Motor neuron (in vitro differentiated cells): Measurements from ENCODE around the gene GRM1. TPM values are rescaled to one million over a fixed set of nuclear protein-coding genes. Genes with fewer than 3 reads are reported as not detected.

Experiments used
- ATAC-seq, 8 experiments: fragments of 200-7000 bp; cut with Tn5 transposase; replicated peaks in 6 of 8; 2 replicates each; pipeline ENCODE4 v1.8.0; 2021; ENCODE audit warnings: mild to moderate bottlenecking in 8 of 8, moderate library complexity in 8 of 8
- H3K27ac ChIP-seq, 2 donors: fragments of 250-450 bp; sonication (Bioruptor Pico); 2 replicates each; pipeline ENCODE4 v1.9.0; 2021; ENCODE audit warnings: antibody characterized with exemption in 2 of 2, mild to moderate bottlenecking in 2 of 2, moderate library complexity in 1 of 2
- H3K4me1 ChIP-seq, 2 donors: fragments of 250-450 bp; sonication (Bioruptor Pico); replicated peaks in 1 of 2; 2 replicates each; pipeline ENCODE4 v1.6.1; 2021; ENCODE audit warnings: antibody characterized with exemption in 2 of 2, mild to moderate bottlenecking in 2 of 2, moderate library complexity in 1 of 2
- H3K4me3 ChIP-seq, 5 donors: fragments of 250-450 bp; sonication (Bioruptor Pico); 2 replicates each; pipeline ENCODE4 v1.9.0; 2021; ENCODE audit warnings: antibody characterized with exemption in 5 of 5, mild to moderate bottlenecking in 5 of 5, moderate library complexity in 4 of 5
- WGBS, 10 experiments: fragments of 450-650 bp; shearing (Covaris generic); methylation state at CpG; one replicate each; pipeline ENCODE4 v1.0.0; 2022; 5-methylcytosine and 5-hydroxymethylcytosine counted together
- in situ Hi-C, 9 experiments: fragments of 400-800 bp; cut with MboI; loops; one replicate each; pipeline ENCODE4 v1.15.0; 2021; ENCODE audit warnings: low sequenced_read_pairs in 9 of 9, low pct_unique_long_range_greater_than_20kb in 2 of 9; ENCODE audit not compliant: unreplicated experiment in 9 of 9
- total RNA-seq, 8 experiments: library from RNA; unstranded; fragments of 300-600 nt; gene quantifications; 2 replicates each; pipeline versions ENCODE4 v1.2.3 to v1.2.4, GENCODE V29; 2022

Gene GRM1
- total RNA-seq, 8 experiments from 2014 or later: 0.18 to 1.00 (median 0.45) TPM

DNA sequence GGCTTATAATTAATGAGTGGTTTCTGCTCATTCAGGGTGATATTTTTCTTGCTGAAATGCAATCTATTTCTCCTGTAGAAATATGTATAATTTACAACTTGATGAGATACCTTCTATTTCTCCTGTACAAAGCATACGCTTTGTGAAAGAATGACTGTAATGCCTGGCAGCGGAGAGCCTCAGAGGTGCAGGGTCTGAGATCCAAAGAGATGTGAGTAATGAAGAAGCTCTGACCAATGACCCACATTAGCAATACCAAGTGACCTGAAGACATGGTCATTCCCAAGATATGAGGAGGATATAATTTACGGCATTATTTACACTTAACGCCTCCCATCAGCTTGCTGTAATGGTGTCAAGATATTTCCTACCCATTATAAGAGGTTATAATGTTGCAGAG, 416.4 kb downstream of the GRM1 start:
- Histone ChIP-seq H3K4me3 (no peak overlapping the region), H3K27ac (no peak overlapping the region), H3K4me1 (peaks cover 0 to 4% of the 10 kb centered on the region in 2 donors)
- peak in 4 of 8 experiments; percentile 49 to 69 (median 64) for ATAC-seq
- in situ Hi-C loops: no loop called here
- 62 to 100% (median 89%) methylated on average over 1 to 4 of the region's 4 CpGs; no CpG with 5 or more reads in 1 of the 10 experiments for WGBS, 10 experiments

DNA sequence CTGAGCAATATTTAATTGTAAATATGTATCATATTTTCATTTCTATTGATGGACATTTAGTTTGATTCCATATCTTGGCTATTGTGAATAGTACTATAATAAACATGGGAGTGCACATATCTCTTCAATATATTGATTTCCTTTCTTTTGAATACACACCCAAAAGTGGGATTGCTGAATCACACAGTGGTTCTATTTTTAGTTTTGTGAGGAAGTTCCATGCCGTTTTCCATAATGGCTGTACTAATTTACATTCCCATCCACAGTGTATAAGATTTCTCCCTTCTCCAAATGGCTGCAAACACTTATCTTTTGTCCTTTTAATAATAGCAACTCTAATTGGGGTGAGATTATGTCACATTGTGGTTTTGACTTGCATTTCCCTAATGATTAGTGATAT, 428.0 kb downstream of the GRM1 start:
- no peak overlapping the region for H3K27ac ChIP-seq
- peak in 2 of 8 experiments; percentile 65 to 66 for ATAC-seq
- H3K4me1 ChIP-seq: no peaks in the 10 kb centered on the region
- H3K4me3 ChIP-seq: no peak overlapping the region
- in situ Hi-C loops: no loop called here
- 0 to 100% (median 65%) methylated on average over 1 of the region's 1 CpG; no CpG with 5 or more reads in 2 of the 10 experiments for WGBS, 10 experiments

DNA sequence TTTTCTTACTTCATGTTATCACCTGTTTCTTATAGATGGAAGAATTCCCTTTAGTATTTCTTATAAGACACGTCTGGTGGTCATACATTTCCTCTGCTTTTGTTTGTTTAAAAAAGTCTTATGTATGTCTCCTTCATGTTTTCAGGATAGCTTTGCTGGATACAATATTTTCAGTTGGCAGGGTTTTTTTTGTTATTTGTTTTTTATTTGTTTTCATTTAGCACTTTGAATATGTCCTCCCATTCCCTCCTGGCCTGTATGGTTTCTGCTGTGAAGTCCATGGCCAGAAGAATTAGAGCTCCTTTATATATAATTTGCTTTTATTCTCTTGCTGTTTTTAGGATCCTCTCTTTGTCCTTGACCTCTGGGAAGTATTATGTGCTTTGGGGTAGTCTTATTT, 432.1 kb downstream of the GRM1 start:
- Histone ChIP-seq H3K4me1 (no peaks in the 10 kb centered on the region), H3K4me3 (no peak overlapping the region), H3K27ac (no peak overlapping the region)
- ATAC-seq: no peak
- in situ Hi-C loops: no loop called here
- WGBS, 10 experiments: 0 to 80% (median 36%) methylated on average over 1 of the region's 1 CpG; no CpG with 5 or more reads in 2 of the 10 experiments

DNA sequence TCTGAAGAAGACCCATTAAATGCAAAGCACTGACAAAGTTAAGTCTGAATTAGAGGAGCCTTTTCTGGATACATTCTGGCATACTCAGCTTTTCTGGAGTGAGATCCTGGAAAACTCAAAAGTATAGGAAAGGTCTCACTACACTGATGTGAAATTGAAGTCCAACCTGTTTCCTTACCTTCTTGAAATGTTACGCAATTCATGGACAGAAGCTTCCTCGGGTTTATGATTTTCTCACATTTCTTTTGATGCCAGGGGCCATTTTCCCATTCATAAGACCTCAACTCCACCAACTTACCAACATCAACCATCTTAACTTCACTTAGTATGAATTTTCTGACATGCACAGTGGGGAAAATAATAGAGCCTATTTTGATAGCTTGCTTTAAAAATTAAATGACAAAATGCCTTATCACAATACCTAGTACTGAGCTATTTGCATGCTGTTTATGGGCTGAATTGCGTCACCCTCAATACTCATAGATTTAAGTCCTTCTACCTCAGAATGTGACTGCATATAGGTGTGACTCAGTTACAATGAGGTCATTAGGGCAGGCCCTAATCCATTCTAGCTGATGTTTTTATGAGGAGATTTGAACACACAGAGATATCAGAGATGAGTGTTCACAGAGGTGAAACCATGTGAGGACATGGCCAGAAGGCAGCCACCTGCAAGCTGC, 441.4 kb downstream of the GRM1 start:
- WGBS, 10 experiments: 30 to 95% (median 75%) methylated on average over 1 to 3 of the region's 3 CpGs; no CpG with 5 or more reads in 1 of the 10 experiments
- H3K27ac ChIP-seq: no peak overlapping the region
- no peak overlapping the region for H3K4me3 ChIP-seq
- no peaks in the 10 kb centered on the region for H3K4me1 ChIP-seq
- ATAC-seq: no peak
- in situ Hi-C loops: no loop called here

DNA sequence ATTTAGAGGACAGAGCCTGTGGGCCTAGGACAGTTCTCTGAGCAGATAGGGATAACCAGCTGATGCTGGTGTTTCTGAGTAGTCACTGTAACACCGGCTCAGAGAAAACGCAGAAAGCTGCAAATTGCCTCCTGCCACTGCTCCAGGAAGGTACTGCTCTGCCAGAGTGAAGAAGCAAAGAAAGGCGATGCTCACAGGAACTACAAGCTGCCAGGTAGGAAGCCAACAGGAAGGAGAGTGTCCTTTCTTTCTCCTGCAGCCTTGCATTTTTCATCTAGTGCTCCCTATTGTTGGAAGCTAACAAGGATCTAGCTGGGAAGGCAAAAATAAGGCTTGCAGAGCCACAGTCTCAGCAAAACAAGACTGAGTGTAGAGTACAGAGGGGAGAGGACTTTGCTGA, 444.1 kb downstream of the GRM1 start:
- 0 to 100% (median 96%) methylated on average over 1 to 3 of the region's 3 CpGs; no CpG with 5 or more reads in 3 of the 10 experiments for WGBS, 10 experiments
- no peak overlapping the region for H3K27ac ChIP-seq
- H3K4me1 ChIP-seq: no peaks in the 10 kb centered on the region
- in situ Hi-C loops: no loop called here
- no peak overlapping the region for H3K4me3 ChIP-seq
- ATAC-seq: no peak

DNA sequence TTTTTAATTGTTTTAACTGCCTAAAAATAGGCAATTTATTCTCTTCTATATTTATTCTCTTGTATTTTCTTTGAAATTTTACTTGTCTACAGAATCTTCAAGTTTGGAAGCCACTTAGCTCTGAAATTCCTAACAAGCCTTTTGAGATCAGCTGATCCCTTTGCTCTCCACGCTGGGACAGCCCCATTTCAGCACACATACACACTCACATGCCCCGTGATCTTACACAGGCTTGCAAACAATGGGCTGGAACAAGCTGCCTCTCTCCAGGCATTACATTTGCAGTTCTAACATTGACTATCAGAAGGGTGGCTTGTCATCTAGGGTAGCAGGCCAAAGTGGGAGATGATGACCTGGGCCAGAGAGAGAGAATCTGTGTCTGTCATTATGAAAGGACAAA, 452.7 kb downstream of the GRM1 start:
- peak in 2 of 8 experiments; percentile 63 to 82 for ATAC-seq
- no peak overlapping the region for H3K27ac ChIP-seq
- no peaks in the 10 kb centered on the region for H3K4me1 ChIP-seq
- in situ Hi-C loops: no loop called here
- H3K4me3 ChIP-seq: no peak overlapping the region
- 17 to 80% (median 47%) methylated on average over 1 to 2 of the region's 2 CpGs; no CpG with 5 or more reads in 2 of the 10 experiments for WGBS, 10 experiments

DNA sequence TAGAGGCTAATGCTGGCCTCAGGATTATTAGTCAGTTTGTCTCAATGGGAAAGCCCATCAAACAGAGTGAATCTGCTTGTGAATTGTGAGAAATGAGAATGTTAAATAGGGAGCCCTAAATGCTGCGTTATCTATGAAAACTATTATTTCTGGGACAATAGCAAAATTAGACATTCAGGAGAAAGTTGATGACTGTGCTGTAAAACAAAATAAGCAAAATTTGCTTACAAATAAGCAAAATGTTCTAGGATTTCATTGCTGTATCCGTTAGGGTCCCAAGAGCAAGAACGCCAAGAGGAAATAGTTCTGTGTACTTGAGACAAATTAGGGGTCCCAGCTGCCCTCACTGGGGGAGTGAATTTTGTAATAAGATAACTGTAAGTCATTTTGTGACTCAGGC, 455.5 kb downstream of the GRM1 start:
- Histone ChIP-seq H3K27ac (no peak overlapping the region), H3K4me3 (no peak overlapping the region), H3K4me1 (no peaks in the 10 kb centered on the region)
- in situ Hi-C loops: no loop called here
- WGBS, 10 experiments: 17 to 100% (median 87%) methylated on average over 1 to 3 of the region's 3 CpGs
- ATAC-seq: no peak

Other genes with a start within 250 kb of the GRM1 start
- 10 to 100 TPM; 12.3 to 17.2 (median 14.8) TPM for gene FBXO30, start 214.3 kb upstream of the GRM1 start, total RNA-seq
- 10 to 100 TPM; 11.8 to 36.0 (median 21.9) TPM for gene SHPRH, start 64.7 kb upstream of the GRM1 start, total RNA-seq